Measurements from ENCODE around the gene USP37.

DNA sequence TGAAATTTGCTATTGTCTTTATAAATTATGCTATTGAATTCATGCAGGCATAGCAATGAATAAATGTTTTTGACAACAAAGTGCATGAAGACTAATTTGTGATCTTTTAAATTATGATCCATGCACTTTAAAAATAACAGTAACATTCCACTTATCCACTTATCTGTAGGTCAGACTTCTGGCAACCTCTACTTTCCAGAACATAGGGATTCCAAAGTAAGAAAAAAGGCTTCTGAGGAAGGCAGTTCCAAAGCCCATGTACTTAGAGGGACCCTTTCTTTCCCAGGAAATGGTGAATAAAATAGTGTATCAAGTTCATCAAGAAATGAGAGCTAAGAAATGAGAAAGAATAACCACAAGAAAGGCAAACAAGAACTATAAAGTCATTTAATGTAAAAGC is 90.9 kb downstream of the USP37 start:
- TF ChIP-seq POLR2A (IDR thresholded peaks at IDR 0.05): no peak
- TF ChIP-seq, protein P1, sequence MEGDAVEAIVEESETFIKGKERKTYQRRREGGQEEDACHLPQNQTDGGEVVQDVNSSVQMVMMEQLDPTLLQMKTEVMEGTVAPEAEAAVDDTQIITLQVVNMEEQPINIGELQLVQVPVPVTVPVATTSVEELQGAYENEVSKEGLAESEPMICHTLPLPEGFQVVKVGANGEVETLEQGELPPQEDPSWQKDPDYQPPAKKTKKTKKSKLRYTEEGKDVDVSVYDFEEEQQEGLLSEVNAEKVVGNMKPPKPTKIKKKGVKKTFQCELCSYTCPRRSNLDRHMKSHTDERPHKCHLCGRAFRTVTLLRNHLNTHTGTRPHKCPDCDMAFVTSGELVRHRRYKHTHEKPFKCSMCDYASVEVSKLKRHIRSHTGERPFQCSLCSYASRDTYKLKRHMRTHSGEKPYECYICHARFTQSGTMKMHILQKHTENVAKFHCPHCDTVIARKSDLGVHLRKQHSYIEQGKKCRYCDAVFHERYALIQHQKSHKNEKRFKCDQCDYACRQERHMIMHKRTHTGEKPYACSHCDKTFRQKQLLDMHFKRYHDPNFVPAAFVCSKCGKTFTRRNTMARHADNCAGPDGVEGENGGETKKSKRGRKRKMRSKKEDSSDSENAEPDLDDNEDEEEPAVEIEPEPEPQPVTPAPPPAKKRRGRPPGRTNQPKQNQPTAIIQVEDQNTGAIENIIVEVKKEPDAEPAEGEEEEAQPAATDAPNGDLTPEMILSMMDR (IDR thresholded peaks at IDR 0.05): no peak

All from adrenal gland (tissue), 5 donors.